ENCODE data around the gene PDZRN4.

Gene PDZRN4

GRCh38 chr12:41327096-41327895 is 139.2 kb downstream of the PDZRN4 start:
- H3K4me3 ChIP-seq (ENCODE audit: low read depth, low read length): no peak overlapping the region
- no peak for DNase-seq (ENCODE audit: low read depth)
- no peak for TF ChIP-seq CTCF (conservative IDR thresholded peaks at IDR 0.05; ENCODE audit: low read depth, low read length)

GRCh38 chr12:41333974-41334373 is 145.9 kb downstream of the PDZRN4 start:
- DNase-seq (ENCODE audit: low read depth): no peak
- TF ChIP-seq CTCF (conservative IDR thresholded peaks at IDR 0.05; ENCODE audit: low read depth, low read length): no peak
- H3K4me3 ChIP-seq (ENCODE audit: low read depth, low read length): no peak overlapping the region

GRCh38 chr12:41334390-41334789 is 146.3 kb downstream of the PDZRN4 start:
- no peak overlapping the region for H3K4me3 ChIP-seq (ENCODE audit: low read depth, low read length)
- no peak for DNase-seq (ENCODE audit: low read depth)
- TF ChIP-seq CTCF (conservative IDR thresholded peaks at IDR 0.05; ENCODE audit: low read depth, low read length): no peak

GRCh38 chr12:41336041-41336549 is 148.0 kb downstream of the PDZRN4 start:
- TF ChIP-seq CTCF (conservative IDR thresholded peaks at IDR 0.05; ENCODE audit: low read depth, low read length): no peak
- DNase-seq (ENCODE audit: low read depth): no peak
- H3K4me3 ChIP-seq (ENCODE audit: low read depth, low read length): no peak overlapping the region

- H3K4me3 ChIP-seq (ENCODE audit: low read depth, low read length): no peak overlapping the region
- no peak for DNase-seq (ENCODE audit: low read depth)
- TF ChIP-seq CTCF (conservative IDR thresholded peaks at IDR 0.05; ENCODE audit: low read depth, low read length): no peak
Observed at GRCh38 chr12:41339784-41340183, 151.7 kb downstream of the PDZRN4 start.

- DNase-seq (ENCODE audit: low read depth): no peak
- no peak for TF ChIP-seq CTCF (conservative IDR thresholded peaks at IDR 0.05; ENCODE audit: low read depth, low read length)
- H3K4me3 ChIP-seq (ENCODE audit: low read depth, low read length): no peak overlapping the region
Observed at GRCh38 chr12:41344776-41345470, 156.8 kb downstream of the PDZRN4 start.
